K562 (cell line): Measurements from ENCODE around the gene SPRY2. TPM values are rescaled to one million over a fixed set of nuclear protein-coding genes. Genes with fewer than 3 reads are reported as not detected.

Experiments
- ATAC-seq: fragments of 200-7000 bp; cut with Tn5 transposase; 3 replicates; pipeline ENCODE4 v1.9.1; 2020; ENCODE audit warnings: moderate library complexity
- BruUV-seq: library from RNA; stranded (reverse); fragments of 400-500 nt; replicated peaks from 2 replicates; lab custom pipeline; 2021; lab: Mats Ljungman, UMichigan
- CTCF ChIA-PET: fragments of 300-600 bp; formaldehyde crosslinking; extraction: SDS; loops from one replicate; lab custom pipeline; 2021; ENCODE audit warnings: low intra/inter-chr PET ratio; lab: Yijun Ruan, JAX
- POLR2A ChIA-PET: fragments of 300-600, 350-650 bp; sonication (Branson Sonifier 250); formaldehyde crosslinking; extraction: SDS; loops from one replicate; lab custom pipeline; 2021; ENCODE audit warnings: antibody characterized with exemption, inconsistent platforms; lab: Yijun Ruan, JAX
- DNase-seq, 4 experiments: peaks; one replicate each; pipeline versions ENCODE4 v3.0.0 to v3.0.0-alpha.2; 2011 to 2018; ENCODE audit warnings: low spot score in 3 of 4, mixed read lengths in 3 of 4; ENCODE audit errors: extremely low read depth in 1 of 4
- FAIRE-seq: peaks from 2 replicates; lab custom pipeline; 2011; peaks lifted over from hg19 to GRCh38; lab: Jason Lieb, UNC
- H2AFZ ChIP-seq: 2 replicates; pipeline ENCODE4 v1.6.0; 2011; ENCODE audit warnings: low read depth, low read length, control low read depth, inconsistent platforms
- H3K27ac ChIP-seq: fragments of 200-600 bp; 3 replicates; pipeline ENCODE4 v1.8.0; 2011; ENCODE audit warnings: low read depth, mild to moderate bottlenecking, control low read depth, inconsistent platforms, low read length, moderate library complexity, mixed read lengths; ENCODE audit errors: extremely low read depth
- H3K27me3 ChIP-seq, 2 experiments: fragments of 300-600 bp in 1 of 2; 2 replicates in 1 of 2; 3 replicates in 1 of 2; pipeline versions ENCODE4 v1.6.0 to v1.8.0; 2011; ENCODE audit warnings: inconsistent platforms in 2 of 2, low read length in 2 of 2, mild to moderate bottlenecking in 1 of 2, mixed read lengths in 1 of 2, moderate library complexity in 1 of 2; ENCODE audit not compliant: control insufficient read depth in 2 of 2, insufficient read depth in 2 of 2
- H3K36me3 ChIP-seq: fragments of 300-600 bp; 3 replicates; pipeline ENCODE4 v1.8.0; 2011; ENCODE audit warnings: mild to moderate bottlenecking, low read length, inconsistent platforms; ENCODE audit not compliant: control insufficient read depth, insufficient read depth
- H3K4me1 ChIP-seq, 2 experiments: fragments of 200-600 bp in 1 of 2; replicated peaks in 1 of 2; 2 replicates in 1 of 2; 3 replicates in 1 of 2; pipeline versions ENCODE4 v1.5.1 to v1.8.0; 2011; ENCODE audit warnings: inconsistent platforms in 2 of 2, low read length in 2 of 2, mild to moderate bottlenecking in 1 of 2, mixed read lengths in 1 of 2, moderate library complexity in 1 of 2; ENCODE audit not compliant: control insufficient read depth in 2 of 2, insufficient read depth in 2 of 2
- H3K4me2 ChIP-seq: 2 replicates; pipeline ENCODE4 v1.6.1; 2011; ENCODE audit warnings: low read length, control low read depth, inconsistent platforms, mixed read lengths; ENCODE audit not compliant: insufficient read depth
- H3K4me3 ChIP-seq: fragments of 200-600 bp; sonication (generic), shearing (Covaris generic); 2 replicates; pipeline ENCODE4 v1.5.1; 2016; ENCODE audit warnings: control low read depth, inconsistent platforms
- H3K79me2 ChIP-seq: fragments of 200-600 bp; 3 replicates; pipeline ENCODE4 v1.8.0; 2011; ENCODE audit warnings: low read length, inconsistent platforms; ENCODE audit not compliant: control insufficient read depth, insufficient read depth
- H3K9ac ChIP-seq, 2 experiments: 2 replicates each; pipeline versions ENCODE4 v1.6.0 to v1.6.1; 2011; ENCODE audit warnings: low read depth in 2 of 2, low read length in 2 of 2, control low read depth in 1 of 2, inconsistent platforms in 1 of 2, mild to moderate bottlenecking in 1 of 2, mixed read lengths in 1 of 2; ENCODE audit not compliant: insufficient read depth in 1 of 2
- H3K9me1 ChIP-seq: one replicate; pipeline ENCODE4 v1.6.0; 2011; ENCODE audit warnings: inconsistent platforms, mild to moderate bottlenecking, low read length, moderate library complexity; ENCODE audit not compliant: control insufficient read depth, insufficient read depth
- H3K9me3 ChIP-seq: replicated peaks from 2 replicates; pipeline ENCODE4 v1.5.1; 2011; ENCODE audit warnings: low read depth, low read length, inconsistent platforms; ENCODE audit not compliant: control insufficient read depth, insufficient read depth
- H4K20me1 ChIP-seq: replicated peaks from 2 replicates; pipeline ENCODE4 v1.6.1; 2011; ENCODE audit warnings: low read length, inconsistent platforms, mixed read lengths; ENCODE audit not compliant: control insufficient read depth, insufficient read depth
- ASH1L ChIP-seq: fragments of 450-650 bp; IDR thresholded peaks from 2 replicates; pipeline ENCODE4 v1.6.1; 2018; ENCODE audit warnings: borderline replicate concordance, mild to moderate bottlenecking, low read depth; ENCODE audit not compliant: partially characterized antibody
- ETV1 ChIP-seq: fragments of 450-650 bp; conservative IDR thresholded peaks from 2 replicates; pipeline ENCODE4 v1.6.1; 2016; ENCODE audit warnings: missing genetic modification characterization, control low read depth, low read depth, missing compliant biosample characterization
- ILK ChIP-seq: fragments of 450-650 bp; IDR thresholded peaks from 2 replicates; pipeline ENCODE4 v1.6.1; 2016; ENCODE audit warnings: missing genetic modification characterization, low read depth, mild to moderate bottlenecking, missing compliant biosample characterization, moderate library complexity, borderline replicate concordance
- MXD1 ChIP-seq: fragments of 250-450 bp; sonication (Bioruptor Pico); IDR thresholded peaks from 2 replicates; pipeline ENCODE4 v1.8.0; 2021; ENCODE audit warnings: borderline replicate concordance, mild to moderate bottlenecking, moderate library complexity; ENCODE audit not compliant: poor library complexity, severe bottlenecking
- OTX1 ChIP-seq: fragments of 450-650 bp; formaldehyde crosslinking; IDR thresholded peaks from 2 replicates; pipeline ENCODE4 v1.4.0; 2022; ENCODE audit warnings: mild to moderate bottlenecking
- PHF21A ChIP-seq: fragments of 450-650 bp; IDR thresholded peaks from 2 replicates; pipeline ENCODE4 v1.6.1; 2017; ENCODE audit warnings: low read depth, borderline replicate concordance
- ZEB2 ChIP-seq: fragments of 450-650 bp; IDR thresholded peaks from 2 replicates; pipeline ENCODE4 v1.6.1; 2016
- WGBS: fragments of 100-300 bp; shearing (Covaris generic); methylation state at CpG from one replicate; pipeline ENCODE4 v1.1.6; 2016; ENCODE audit warnings: low coverage, mixed read lengths; ENCODE audit not compliant: insufficient coverage; ENCODE audit errors: missing lambda C conversion rate; 5-methylcytosine and 5-hydroxymethylcytosine counted together
- in situ Hi-C: fragments of 300-500 bp; cut with MboI; formaldehyde crosslinking; loops from 4 replicates; pipeline ENCODE4 v1.15.0; 2018; ENCODE audit warnings: inconsistent platforms, mixed read lengths
- intact Hi-C: fragments of 100-400 bp; cut with micrococcal nuclease; formaldehyde crosslinking; loops from 2 replicates; pipeline ENCODE4 v1.14.2; 2022
- polyA plus RNA-seq, 8 experiments: library from polyadenylated mRNA; depleted of rRNA in 4 of 8; stranded (reverse) in 5 of 8; unstranded in 3 of 8; fragments of >200 nt; fragmentation: Nextera tagmentation in 2 of 8; fragmentation: Illumina TruSeq in 1 of 8; extraction: Ambion mirVana in 2 of 8; extraction: Trizol in 1 of 8; gene quantifications; 2 replicates each; pipeline versions ENCODE4 v1.2.1 to v1.2.3, GENCODE V29; 2011 to 2014; ENCODE audit warnings: inconsistent platforms in 1 of 8, missing spikeins in 1 of 8
- total RNA-seq, 7 experiments: library from RNA; depleted of rRNA in 6 of 7; stranded (reverse); fragments of >200 nt in 6 of 7; fragmentation: Illumina TruSeq in 2 of 7; extraction: Trizol in 2 of 7; gene quantifications; 2 replicates each; pipeline versions ENCODE4 v1.2.1 to v1.2.3, GENCODE V29; 2011 to 2021; ENCODE audit warnings: low replicate concordance in 1 of 7

The SPRY2 gene
- total and polyA plus RNA-seq, 9 of the 15 experiments (the other 6 are each of a cell fraction or from before 2014, with no cell fraction given) = 1.8 to 7.8 (median 3.4) TPM

GRCh38 chr13:80306337-80306972 is 34.5 kb downstream of the SPRY2 start:
- 4% methylated on average over 3 of the region's 3 CpGs for WGBS
- in situ Hi-C loops (no loop called here), intact Hi-C loops (no loop called here)
- Histone ChIP-seq H3K27ac (no peak overlapping the region), H3K4me3 (no peak overlapping the region), H3K9me3 (no peaks in the 10 kb centered on the region), H3K9ac (no peak overlapping the region), H3K36me3 (no peaks in the 10 kb centered on the region), H3K4me2 (no peak overlapping the region), H3K4me1 (no peaks in the 10 kb centered on the region), H4K20me1 (no peaks in the 10 kb centered on the region), H2AFZ (no peak overlapping the region), H3K79me2 (no peaks in the 10 kb centered on the region), H3K9me1 (no peaks in the 10 kb centered on the region), H3K27me3 (0 out of 5 replicates have a peak, but pooled peaks cover 0 to 2% of the 10 kb centered on the region in 2 experiments)
- no peak for FAIRE-seq
- no peak for TF ChIP-seq OTX1 (CRISPR knock-in tag)
- no peak for TF ChIP-seq ZEB2
- no peak for TF ChIP-seq PHF21A
- no peak for TF ChIP-seq ASH1L
- TF ChIP-seq MXD1 (CRISPR knock-in tag) = no peak
- TF ChIP-seq ILK (tag) = no peak
- TF ChIP-seq ETV1 = no peak
- BruUV-seq = no TSS peak
- DNase-seq = no peak
- ChIA-PET CTCF (no interaction called here), POLR2A (interaction anchor here (1.2 kb wide), 1 partner anchor 9 kb away, joined by 3 read pairs; no protein-coding TSS in a partner anchor)
- ATAC-seq = no peak
